A549 (cell line): ENCODE results near the gene TRMT1.

Source experiments
- CBX2 ChIP-seq: fragments of 200-600 bp; sonication (generic); IDR thresholded peaks from 2 replicates; pipeline ENCODE4 v1.6.1; 2016; ENCODE audit warnings: low read depth, mild to moderate bottlenecking, borderline replicate concordance
- CTCF ChIP-seq: fragments of >200 bp; sonication (Bioruptor Twin); formaldehyde crosslinking; IDR thresholded peaks from 3 replicates; pipeline ENCODE4 v1.5.1; 2016
- KDM1A ChIP-seq: fragments of 200-600 bp; sonication (generic); IDR thresholded peaks from 2 replicates; pipeline ENCODE4 v1.6.1; 2016; ENCODE audit warnings: low read depth, mild to moderate bottlenecking

DNA sequence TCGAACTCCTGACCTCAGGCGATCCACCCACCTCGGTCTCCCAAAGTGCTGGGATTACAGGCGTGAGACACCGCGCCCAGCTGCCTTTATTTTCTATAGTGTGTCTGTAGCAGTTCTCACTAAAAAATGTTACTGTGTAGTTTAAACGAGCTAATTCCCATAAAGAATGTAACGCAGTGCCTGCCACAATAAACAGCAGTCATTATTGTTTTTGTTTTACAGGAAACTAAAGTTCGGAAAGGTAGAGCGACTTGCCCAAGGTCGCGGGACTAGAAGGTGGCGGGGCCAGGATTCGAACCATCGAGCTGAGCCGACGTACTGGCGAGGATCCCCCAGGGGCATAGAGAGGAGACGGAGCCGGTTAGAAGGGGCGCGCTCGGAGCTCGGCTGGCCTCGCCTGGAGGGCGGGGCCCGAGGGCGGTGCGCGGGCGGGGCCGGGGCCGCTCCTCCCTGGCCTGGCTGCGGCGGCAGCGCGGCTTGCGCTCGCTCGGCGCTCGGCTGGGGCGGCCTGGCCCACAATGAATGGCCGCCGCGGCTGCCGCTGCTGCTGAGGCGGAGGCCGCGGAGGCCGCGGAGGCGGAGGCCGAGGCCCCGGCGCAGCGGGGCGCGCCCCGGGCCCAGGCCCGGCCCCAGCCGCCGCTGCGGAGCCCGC is 1.4 kb upstream of the TRMT1 start, which contains the start of gene NACC1:
- TF ChIP-seq CTCF (no peak), KDM1A (no peak), CBX2 (no peak)
